Measurements from ENCODE around the gene LYZL2. TPM values are rescaled to one million over a fixed set of nuclear protein-coding genes. Genes with fewer than 3 reads are reported as not detected.

Gene LYZL2
- total and polyA plus RNA-seq, 9 of the 15 experiments (the other 6 are each of a cell fraction or from before 2014, with no cell fraction given): not detected

DNA sequence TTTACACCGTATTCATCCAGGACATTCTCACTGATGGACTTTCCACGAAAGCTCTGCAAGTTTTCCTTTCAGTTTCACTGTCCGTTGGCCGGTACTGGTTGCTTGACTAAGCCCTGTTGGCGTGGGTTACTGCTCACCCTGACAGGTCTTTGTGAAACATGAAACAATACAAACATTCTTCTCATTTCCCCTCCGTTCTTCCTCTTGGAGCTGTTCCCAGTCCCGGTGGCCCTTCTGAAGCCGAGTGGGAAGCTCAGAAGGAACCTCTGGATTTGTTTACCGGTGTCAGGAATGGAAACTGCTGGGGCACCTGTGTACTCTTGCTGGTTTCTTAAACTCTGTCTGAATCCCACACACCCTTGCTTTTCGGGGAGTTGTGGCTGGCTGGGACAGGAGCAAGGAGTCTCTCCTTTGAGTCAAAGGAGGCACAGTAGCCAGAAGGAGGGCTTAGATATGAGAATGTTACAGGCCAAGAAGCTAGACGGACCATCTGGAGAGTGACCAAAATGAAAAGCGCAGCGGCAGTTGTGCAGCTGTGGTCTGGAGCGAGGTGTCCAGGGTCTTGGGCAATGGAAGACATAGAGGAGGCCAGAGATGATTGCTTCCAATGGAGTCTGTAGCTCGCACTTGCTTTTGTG is 45.7 kb downstream of the LYZL2 start (continued):
- TF ChIP-seq HDGF (IDR thresholded peaks at IDR 0.05): no peak
- no peak for TF ChIP-seq RBM34 (IDR thresholded peaks at IDR 0.05; ENCODE audit: borderline replicate concordance, insufficient read depth, low read length)
- TF ChIP-seq EHMT2 (IDR thresholded peaks at IDR 0.05): no peak
- no peak for TF ChIP-seq ZNF408 (CRISPR knock-in tag; IDR thresholded peaks at IDR 0.05; ENCODE audit: low read depth)
- no peak for TF ChIP-seq CHD2 (IDR thresholded peaks at IDR 0.05; ENCODE audit: low read depth, low read length)
- TF ChIP-seq PRMT5 (CRISPR knock-in tag; IDR thresholded peaks at IDR 0.05): no peak
- TF ChIP-seq ZNF197 (CRISPR knock-in tag; IDR thresholded peaks at IDR 0.05; ENCODE audit: low read depth): no peak
- TF ChIP-seq TRIM28 (IDR thresholded peaks at IDR 0.05): peak; percentile 19; the same call in 1 of the 2 replicates
- TF ChIP-seq, protein P1, sequence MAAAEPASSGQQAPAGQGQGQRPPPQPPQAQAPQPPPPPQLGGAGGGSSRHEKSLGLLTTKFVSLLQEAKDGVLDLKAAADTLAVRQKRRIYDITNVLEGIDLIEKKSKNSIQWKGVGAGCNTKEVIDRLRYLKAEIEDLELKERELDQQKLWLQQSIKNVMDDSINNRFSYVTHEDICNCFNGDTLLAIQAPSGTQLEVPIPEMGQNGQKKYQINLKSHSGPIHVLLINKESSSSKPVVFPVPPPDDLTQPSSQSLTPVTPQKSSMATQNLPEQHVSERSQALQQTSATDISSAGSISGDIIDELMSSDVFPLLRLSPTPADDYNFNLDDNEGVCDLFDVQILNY (CRISPR knock-in tag; IDR thresholded peaks at IDR 0.05): no peak
- no peak for TF ChIP-seq EWSR1 (IDR thresholded peaks at IDR 0.05; ENCODE audit: borderline replicate concordance, low read depth, partially characterized antibody)
- TF ChIP-seq ILF3 (IDR thresholded peaks at IDR 0.05; ENCODE audit: borderline replicate concordance): no peak
- no peak for TF ChIP-seq ZKSCAN3 (CRISPR knock-in tag; IDR thresholded peaks at IDR 0.05)
- 0 out of 2 replicates have a peak, but pooled peaks have one; percentile 32 for TF ChIP-seq SMAD4 (CRISPR knock-in tag; conservative IDR thresholded peaks at IDR 0.05)
- peak; percentile 84; the same call in 1 of the 2 replicates for TF ChIP-seq CREB3 (tag; conservative IDR thresholded peaks at IDR 0.05; ENCODE audit: low read depth)
- TF ChIP-seq, protein P2, sequence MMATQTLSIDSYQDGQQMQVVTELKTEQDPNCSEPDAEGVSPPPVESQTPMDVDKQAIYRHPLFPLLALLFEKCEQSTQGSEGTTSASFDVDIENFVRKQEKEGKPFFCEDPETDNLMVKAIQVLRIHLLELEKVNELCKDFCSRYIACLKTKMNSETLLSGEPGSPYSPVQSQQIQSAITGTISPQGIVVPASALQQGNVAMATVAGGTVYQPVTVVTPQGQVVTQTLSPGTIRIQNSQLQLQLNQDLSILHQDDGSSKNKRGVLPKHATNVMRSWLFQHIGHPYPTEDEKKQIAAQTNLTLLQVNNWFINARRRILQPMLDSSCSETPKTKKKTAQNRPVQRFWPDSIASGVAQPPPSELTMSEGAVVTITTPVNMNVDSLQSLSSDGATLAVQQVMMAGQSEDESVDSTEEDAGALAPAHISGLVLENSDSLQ (IDR thresholded peaks at IDR 0.05): peak; percentile 47; the same call in 1 of the 2 replicates
- no peak for TF ChIP-seq ZFP30 (CRISPR knock-in tag; IDR thresholded peaks at IDR 0.05; ENCODE audit: borderline replicate concordance)
- TF ChIP-seq, protein P3, sequence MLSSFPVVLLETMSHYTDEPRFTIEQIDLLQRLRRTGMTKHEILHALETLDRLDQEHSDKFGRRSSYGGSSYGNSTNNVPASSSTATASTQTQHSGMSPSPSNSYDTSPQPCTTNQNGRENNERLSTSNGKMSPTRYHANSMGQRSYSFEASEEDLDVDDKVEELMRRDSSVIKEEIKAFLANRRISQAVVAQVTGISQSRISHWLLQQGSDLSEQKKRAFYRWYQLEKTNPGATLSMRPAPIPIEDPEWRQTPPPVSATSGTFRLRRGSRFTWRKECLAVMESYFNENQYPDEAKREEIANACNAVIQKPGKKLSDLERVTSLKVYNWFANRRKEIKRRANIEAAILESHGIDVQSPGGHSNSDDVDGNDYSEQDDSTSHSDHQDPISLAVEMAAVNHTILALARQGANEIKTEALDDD (IDR thresholded peaks at IDR 0.05): peak; percentile 26; the same call in 1 of the 2 replicates
- no peak for TF ChIP-seq RBM17 (IDR thresholded peaks at IDR 0.05; ENCODE audit: borderline replicate concordance, low read depth, low read length)
- TF ChIP-seq HDAC6 (IDR thresholded peaks at IDR 0.05; ENCODE audit: low read depth, low read length): no peak
- TF ChIP-seq NCOA1 (IDR thresholded peaks at IDR 0.05; ENCODE audit: low read depth): no peak
- peak; percentile 64 for TF ChIP-seq CBFA2T3 (IDR thresholded peaks at IDR 0.05)
- no peak for TF ChIP-seq PURB (CRISPR knock-in tag; IDR thresholded peaks at IDR 0.05; ENCODE audit: low read depth)
- no peak for TF ChIP-seq PHF20 (IDR thresholded peaks at IDR 0.05; ENCODE audit: partially characterized antibody)
- TF ChIP-seq RBM39 (optimal IDR thresholded peaks at IDR 0.05; ENCODE audit: low read depth, low read length): no peak
- no peak for TF ChIP-seq ZNF717 (CRISPR knock-in tag; IDR thresholded peaks at IDR 0.05)
- no peak for TF ChIP-seq SP1 (CRISPR knock-in tag; IDR thresholded peaks at IDR 0.05)
- no peak for TF ChIP-seq ERF (CRISPR knock-in tag; IDR thresholded peaks at IDR 0.05)
- no peak for TF ChIP-seq ZEB2 (IDR thresholded peaks at IDR 0.05)
- no peak for TF ChIP-seq ZNF668 (CRISPR knock-in tag; IDR thresholded peaks at IDR 0.05)
